Measurements from ENCODE around the gene C17orf50. TPM values are rescaled to one million over a fixed set of nuclear protein-coding genes. Genes with fewer than 3 reads are reported as not detected.
A peak's percentile ranks its signal among the peaks of the same experiment; 100 is the strongest.

C17orf50 gene
- total and polyA plus RNA-seq, 10 donors, result 0.15 to 0.42 TPM; not detected in 8

DNA sequence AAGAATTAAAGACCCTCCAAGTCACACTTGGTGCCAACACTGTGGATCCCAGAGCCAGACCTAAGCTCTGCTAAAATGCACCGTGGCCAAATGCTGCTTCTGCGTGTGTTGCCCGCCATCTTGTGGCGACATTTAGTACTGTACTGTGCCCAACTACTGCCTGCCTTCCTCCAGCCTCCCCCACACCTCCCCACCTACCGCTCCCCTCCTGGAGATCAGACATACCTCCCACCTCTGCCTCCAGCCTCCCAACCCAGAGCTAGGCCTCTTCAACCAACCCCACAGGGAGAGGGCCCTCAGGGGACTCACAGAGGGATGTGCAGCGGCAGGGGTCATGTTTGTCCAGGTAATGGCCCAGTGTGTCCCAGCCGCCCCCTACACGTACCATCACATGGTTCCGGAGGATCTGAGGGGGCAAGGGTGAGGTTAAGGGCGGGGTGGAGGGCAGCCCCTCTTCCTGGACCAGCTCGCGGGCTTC, 13.1 kb upstream of the C17orf50 start:
- no peak overlapping the region for H3K4me3 ChIP-seq
- peak; percentile 85 for DNase-seq
- no peaks in the 10 kb centered on the region for H3K36me3 ChIP-seq
- TF ChIP-seq POLR2A (IDR thresholded peaks at IDR 0.05), result no peak
- no peak for TF ChIP-seq POLR2AphosphoS5 (IDR thresholded peaks at IDR 0.05)
- TF ChIP-seq, protein P1, sequence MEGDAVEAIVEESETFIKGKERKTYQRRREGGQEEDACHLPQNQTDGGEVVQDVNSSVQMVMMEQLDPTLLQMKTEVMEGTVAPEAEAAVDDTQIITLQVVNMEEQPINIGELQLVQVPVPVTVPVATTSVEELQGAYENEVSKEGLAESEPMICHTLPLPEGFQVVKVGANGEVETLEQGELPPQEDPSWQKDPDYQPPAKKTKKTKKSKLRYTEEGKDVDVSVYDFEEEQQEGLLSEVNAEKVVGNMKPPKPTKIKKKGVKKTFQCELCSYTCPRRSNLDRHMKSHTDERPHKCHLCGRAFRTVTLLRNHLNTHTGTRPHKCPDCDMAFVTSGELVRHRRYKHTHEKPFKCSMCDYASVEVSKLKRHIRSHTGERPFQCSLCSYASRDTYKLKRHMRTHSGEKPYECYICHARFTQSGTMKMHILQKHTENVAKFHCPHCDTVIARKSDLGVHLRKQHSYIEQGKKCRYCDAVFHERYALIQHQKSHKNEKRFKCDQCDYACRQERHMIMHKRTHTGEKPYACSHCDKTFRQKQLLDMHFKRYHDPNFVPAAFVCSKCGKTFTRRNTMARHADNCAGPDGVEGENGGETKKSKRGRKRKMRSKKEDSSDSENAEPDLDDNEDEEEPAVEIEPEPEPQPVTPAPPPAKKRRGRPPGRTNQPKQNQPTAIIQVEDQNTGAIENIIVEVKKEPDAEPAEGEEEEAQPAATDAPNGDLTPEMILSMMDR (IDR thresholded peaks at IDR 0.05 in 8 of 11, conservative IDR thresholded peaks at IDR 0.05 in 3 of 11), result peak; percentile 79 to 97 (median 92)
- H3K9me3 ChIP-seq, result no peaks in the 10 kb centered on the region
- peaks cover 0 to 21% (median 9%) of the 10 kb centered on the region in 6 donors for H3K4me1 ChIP-seq
- WGBS, 5 donors, result 37 to 44% (median 41%) methylated on average over 11 to 12 of the region's 12 CpGs
- H3K27ac ChIP-seq, result no peak overlapping the region
- intact Hi-C loops (cut with DNase I; ENCODE audit: low total_unique reads), result loop anchor here (2.0 to 10.0 kb wide), 3 partner anchors 135 to 583 kb away; no protein-coding TSS in a partner anchor
- peaks cover 4 to 95% (median 39%) of the 10 kb centered on the region in 7 donors for H3K27me3 ChIP-seq (replicated peaks in 1 of 7)

DNA sequence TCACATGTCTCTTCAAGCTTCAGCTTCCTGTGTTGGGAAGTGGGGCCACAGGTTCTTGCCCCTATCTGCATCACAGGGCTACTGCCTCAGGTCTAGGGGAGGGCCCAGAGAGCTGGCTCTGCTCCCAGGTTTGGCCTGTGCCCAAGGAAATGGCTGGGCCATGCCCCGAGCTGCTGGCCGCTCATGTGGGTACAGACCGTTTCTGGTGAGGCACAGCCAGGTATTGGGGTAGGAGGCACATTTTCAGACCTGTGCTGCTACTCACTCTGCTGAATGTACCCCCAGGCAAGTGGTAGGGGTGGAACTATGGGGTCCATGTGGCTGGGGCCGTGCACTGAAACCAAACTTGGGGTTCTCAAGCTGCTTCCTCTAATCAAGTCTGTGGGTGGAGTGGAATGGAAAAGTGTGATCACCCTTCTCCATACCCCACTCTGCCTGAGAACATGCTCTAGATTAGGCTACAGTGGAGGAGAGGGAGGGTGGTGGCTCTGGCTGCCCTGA, 12.3 kb upstream of the C17orf50 start:
- H3K27me3 ChIP-seq (replicated peaks in 1 of 7), result peaks cover 4 to 95% (median 32%) of the 10 kb centered on the region in 7 donors
- no peak for DNase-seq
- peaks cover 0 to 25% (median 11%) of the 10 kb centered on the region in 6 donors for H3K4me1 ChIP-seq
- H3K9me3 ChIP-seq, result no peaks in the 10 kb centered on the region
- H3K4me3 ChIP-seq, result no peak overlapping the region
- no peak overlapping the region for H3K27ac ChIP-seq
- 24 to 48% (median 28%) methylated on average over 1 to 4 of the region's 4 CpGs for WGBS, 5 donors
- intact Hi-C loops (cut with DNase I; ENCODE audit: low total_unique reads), result loop anchor here (10.0 kb wide), 2 partner anchors 434 to 584 kb away; no protein-coding TSS in a partner anchor
- no peaks in the 10 kb centered on the region for H3K36me3 ChIP-seq
- TF ChIP-seq POLR2AphosphoS5 (IDR thresholded peaks at IDR 0.05), result no peak
- TF ChIP-seq, protein P1 (IDR thresholded peaks at IDR 0.05 in 8 of 11, conservative IDR thresholded peaks at IDR 0.05 in 3 of 11), result no peak
- TF ChIP-seq POLR2A (IDR thresholded peaks at IDR 0.05), result no peak

DNA sequence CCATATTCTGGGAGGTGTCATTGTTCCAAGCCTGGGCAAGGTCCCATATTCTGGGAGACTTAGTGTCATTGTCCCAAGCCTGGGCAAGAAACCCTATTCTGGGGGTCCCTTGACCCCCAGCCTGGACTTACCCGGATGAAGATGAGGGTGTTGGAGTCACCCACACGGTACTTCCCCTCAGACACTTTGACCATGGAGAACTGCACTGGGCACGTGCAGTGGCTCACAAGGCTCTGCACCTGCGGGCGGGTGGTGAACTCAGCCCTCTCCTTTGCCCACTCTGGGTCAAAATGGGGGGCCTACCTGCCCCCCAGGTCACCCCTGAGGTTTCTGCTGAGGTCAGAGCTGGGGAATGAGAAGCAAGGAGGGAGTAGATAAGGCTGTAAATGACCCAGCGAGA, 11.7 kb upstream of the C17orf50 start:
- intact Hi-C loops (cut with DNase I; ENCODE audit: low total_unique reads), result loop anchor here (10.0 kb wide), 2 partner anchors 434 to 584 kb away; no protein-coding TSS in a partner anchor
- no peak overlapping the region for H3K27ac ChIP-seq
- WGBS, 5 donors, result 56 to 85% (median 79%) methylated on average over 6 of the region's 6 CpGs
- H3K9me3 ChIP-seq, result no peaks in the 10 kb centered on the region
- no peak overlapping the region for H3K4me3 ChIP-seq
- H3K36me3 ChIP-seq, result no peaks in the 10 kb centered on the region
- no peak for DNase-seq
- no peak for TF ChIP-seq POLR2A (IDR thresholded peaks at IDR 0.05)
- TF ChIP-seq, protein P1 (IDR thresholded peaks at IDR 0.05 in 8 of 11, conservative IDR thresholded peaks at IDR 0.05 in 3 of 11), result no peak
- TF ChIP-seq POLR2AphosphoS5 (IDR thresholded peaks at IDR 0.05), result no peak
- H3K4me1 ChIP-seq, result peaks cover 0 to 25% (median 11%) of the 10 kb centered on the region in 6 donors
- H3K27me3 ChIP-seq (replicated peaks in 1 of 7), result peaks cover 4 to 89% (median 32%) of the 10 kb centered on the region in 7 donors

Data from spleen (tissue), 11 donors.